Keratinocyte (primary cell): ENCODE data around the gene VPS13C. TPM values are rescaled to one million over a fixed set of nuclear protein-coding genes. Genes with fewer than 3 reads are reported as not detected.

Experiments
- DNase-seq: peaks from one replicate; pipeline ENCODE4 v3.0.0-alpha.2; 2011; ENCODE audit warnings: low read depth, missing footprints, low spot score
- FAIRE-seq: peaks from 2 replicates; lab custom pipeline; 2011; peaks lifted over from hg19 to GRCh38; lab: Jason Lieb, UNC
- H2AFZ ChIP-seq: 2 replicates; pipeline ENCODE4 v1.6.0; 2012; ENCODE audit warnings: low read length, control low read depth, inconsistent platforms; ENCODE audit not compliant: control insufficient read depth
- H3K27ac ChIP-seq: 2 replicates; pipeline ENCODE4 v1.5.1; 2011; ENCODE audit warnings: low read length; ENCODE audit not compliant: control insufficient read depth, insufficient read depth
- H3K27me3 ChIP-seq: 3 replicates; pipeline ENCODE4 v1.6.0; 2011; ENCODE audit warnings: low read length; ENCODE audit not compliant: control insufficient read depth, insufficient read depth; ENCODE audit errors: extremely low read depth
- H3K36me3 ChIP-seq, 2 experiments: 2 replicates in 1 of 2; 3 replicates in 1 of 2; pipeline ENCODE4 v1.5.1; 2011; ENCODE audit warnings: low read length in 2 of 2, mild to moderate bottlenecking in 1 of 2; ENCODE audit not compliant: control insufficient read depth in 2 of 2, insufficient read depth in 2 of 2; ENCODE audit errors: extremely low read depth in 1 of 2
- H3K4me1 ChIP-seq: 3 replicates; pipeline ENCODE4 v1.5.1; 2011; ENCODE audit warnings: low read length; ENCODE audit not compliant: control insufficient read depth, insufficient read depth; ENCODE audit errors: extremely low read depth
- H3K4me2 ChIP-seq: 3 replicates; pipeline ENCODE4 v1.6.0; 2011; ENCODE audit warnings: low read depth, low read length; ENCODE audit not compliant: control insufficient read depth, insufficient read depth; ENCODE audit errors: extremely low read depth
- H3K4me3 ChIP-seq, 3 experiments: fragments of 200-600 bp in 1 of 3; sonication (generic) in 1 of 3; 2 replicates in 2 of 3; 3 replicates in 1 of 3; pipeline ENCODE4 v1.5.1; 2011 to 2016; ENCODE audit warnings: low read length in 3 of 3, mild to moderate bottlenecking in 3 of 3, control low read depth in 2 of 3, inconsistent platforms in 1 of 3, low read depth in 1 of 3, mixed read lengths in 1 of 3, mixed run types in 1 of 3, moderate library complexity in 1 of 3; ENCODE audit not compliant: control insufficient read depth in 2 of 3, insufficient read depth in 2 of 3; ENCODE audit errors: extremely low read depth in 1 of 3
- H3K79me2 ChIP-seq: 2 replicates; pipeline ENCODE4 v1.6.0; 2012; ENCODE audit warnings: low read length; ENCODE audit not compliant: control insufficient read depth, insufficient read depth
- H3K9ac ChIP-seq: 3 replicates; pipeline ENCODE4 v1.6.0; 2011; ENCODE audit warnings: low read length; ENCODE audit not compliant: control insufficient read depth, insufficient read depth; ENCODE audit errors: extremely low read depth
- H3K9me1 ChIP-seq: 3 replicates; pipeline ENCODE4 v1.6.0; 2011; ENCODE audit warnings: low read length; ENCODE audit not compliant: control insufficient read depth, insufficient read depth; ENCODE audit errors: extremely low read depth
- H3K9me3 ChIP-seq: 2 replicates; pipeline ENCODE4 v1.5.1; 2012; ENCODE audit warnings: low read depth, low read length; ENCODE audit not compliant: control insufficient read depth
- H4K20me1 ChIP-seq: 3 replicates; pipeline ENCODE4 v1.6.0; 2011; ENCODE audit warnings: low read length; ENCODE audit not compliant: control insufficient read depth, insufficient read depth; ENCODE audit errors: extremely low read depth
- EZH2 ChIP-seq: IDR thresholded peaks from one replicate; pipeline ENCODE4 v1.6.1; 2012; ENCODE audit warnings: inconsistent platforms, mild to moderate bottlenecking, low read length, moderate library complexity
- dilution Hi-C: fragments of 300-500 bp; cut with MboI; formaldehyde crosslinking; loops from one replicate; pipeline ENCODE4 v1.7.0; 2020; ENCODE audit warnings: low sequenced_read_pairs; ENCODE audit not compliant: extremely low pct_ligation_motif_present
- polyA plus RNA-seq, 5 experiments: library from polyadenylated mRNA; depleted of rRNA in 3 of 5; stranded (reverse) in 3 of 5; stranded (forward) in 1 of 5; unstranded in 1 of 5; fragments of >200 nt; gene quantifications; 1 replicate in 1 of 5; 2 replicates in 3 of 5; 3 replicates in 1 of 5; pipeline versions ENCODE4 v1.2.1 to v1.2.3, GENCODE V29; 2011 to 2012; ENCODE audit warnings: missing spikeins in 2 of 5, low read depth in 1 of 5, low replicate concordance in 1 of 5
- TF ChIP-seq, protein P1 (sequence below), 3 experiments: IDR thresholded peaks in 1 of 3; conservative IDR thresholded peaks in 1 of 3; optimal IDR thresholded peaks in 1 of 3; 2 replicates in 2 of 3; 3 replicates in 1 of 3; pipeline versions ENCODE3 to v1.5.1; 2011; ENCODE audit warnings: low read length in 3 of 3, mild to moderate bottlenecking in 3 of 3, moderate library complexity in 2 of 3, control low read depth in 1 of 3, inconsistent platforms in 1 of 3; ENCODE audit not compliant: insufficient read depth in 2 of 3; ENCODE audit errors: extremely low read depth in 1 of 3

The VPS13C gene
- polyA plus RNA-seq, 1 donor (not counting 4 experiments of a cell fraction or from before 2014, with no cell fraction given): 13.5 TPM

- no peak for FAIRE-seq
Measured at GRCh38 chr15:61997786-61998185, 62.5 kb downstream of the VPS13C start.

DNA sequence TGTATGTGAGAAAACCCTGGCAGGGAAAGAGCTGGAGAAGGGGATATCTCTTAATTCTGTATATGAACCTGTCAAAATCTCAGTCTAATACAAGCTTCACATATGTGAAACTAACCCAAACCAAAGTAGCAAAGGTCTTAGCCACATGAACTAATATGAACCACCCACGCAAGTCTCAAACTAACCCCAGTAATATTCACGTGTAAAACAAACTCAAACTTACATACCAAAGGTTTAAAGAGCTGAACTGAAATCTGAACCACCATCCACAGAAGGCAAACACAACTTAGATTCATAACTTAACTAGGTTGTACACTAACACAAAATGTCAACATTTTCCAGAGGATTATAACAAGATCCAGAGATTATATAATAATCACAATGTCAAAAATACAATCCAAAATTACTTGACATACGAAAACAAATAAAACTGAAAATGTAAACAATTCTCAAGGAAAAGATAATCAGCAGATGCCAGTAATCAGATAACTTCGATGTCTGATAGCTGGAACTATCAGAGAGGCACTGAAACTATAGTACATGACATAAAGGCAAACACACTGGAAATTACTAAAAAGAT is 64.1 kb downstream of the VPS13C start:
- dilution Hi-C loops: no loop called here
- Histone ChIP-seq H3K9me3 (no peaks in the 10 kb centered on the region), H3K4me1 (no peaks in the 10 kb centered on the region), H3K27ac (no peak overlapping the region), H3K4me3 (no peak overlapping the region), H2AFZ (no peak overlapping the region), H3K9me1 (no peaks in the 10 kb centered on the region), H3K4me2 (no peak overlapping the region), H3K36me3 (peaks cover 0 to 1% of the 10 kb centered on the region in 2 experiments), H3K9ac (no peak overlapping the region), H4K20me1 (no peaks in the 10 kb centered on the region), H3K27me3 (no peaks in the 10 kb centered on the region), H3K79me2 (no peaks in the 10 kb centered on the region)
- DNase-seq: no peak
- TF ChIP-seq, protein P1, sequence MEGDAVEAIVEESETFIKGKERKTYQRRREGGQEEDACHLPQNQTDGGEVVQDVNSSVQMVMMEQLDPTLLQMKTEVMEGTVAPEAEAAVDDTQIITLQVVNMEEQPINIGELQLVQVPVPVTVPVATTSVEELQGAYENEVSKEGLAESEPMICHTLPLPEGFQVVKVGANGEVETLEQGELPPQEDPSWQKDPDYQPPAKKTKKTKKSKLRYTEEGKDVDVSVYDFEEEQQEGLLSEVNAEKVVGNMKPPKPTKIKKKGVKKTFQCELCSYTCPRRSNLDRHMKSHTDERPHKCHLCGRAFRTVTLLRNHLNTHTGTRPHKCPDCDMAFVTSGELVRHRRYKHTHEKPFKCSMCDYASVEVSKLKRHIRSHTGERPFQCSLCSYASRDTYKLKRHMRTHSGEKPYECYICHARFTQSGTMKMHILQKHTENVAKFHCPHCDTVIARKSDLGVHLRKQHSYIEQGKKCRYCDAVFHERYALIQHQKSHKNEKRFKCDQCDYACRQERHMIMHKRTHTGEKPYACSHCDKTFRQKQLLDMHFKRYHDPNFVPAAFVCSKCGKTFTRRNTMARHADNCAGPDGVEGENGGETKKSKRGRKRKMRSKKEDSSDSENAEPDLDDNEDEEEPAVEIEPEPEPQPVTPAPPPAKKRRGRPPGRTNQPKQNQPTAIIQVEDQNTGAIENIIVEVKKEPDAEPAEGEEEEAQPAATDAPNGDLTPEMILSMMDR (optimal IDR thresholded peaks at IDR 0.05 in 1 of 3, IDR thresholded peaks at IDR 0.05 in 1 of 3, conservative IDR thresholded peaks at IDR 0.05 in 1 of 3; ENCODE audit: extremely low read depth in 1 of 3, insufficient read depth in 2 of 3, low read length in 3 of 3): no peak
- no peak for TF ChIP-seq EZH2
- no peak for FAIRE-seq

More at GRCh38 chr15:61997786-61998185, 62.5 kb downstream of the VPS13C start:
- H3K4me1 ChIP-seq: no peaks in the 10 kb centered on the region
- H3K36me3 ChIP-seq: peaks cover 0 to 1% of the 10 kb centered on the region in 2 experiments
- H3K4me2 ChIP-seq: no peak overlapping the region
- no peaks in the 10 kb centered on the region for H4K20me1 ChIP-seq
- H3K27me3 ChIP-seq: no peaks in the 10 kb centered on the region
- H3K79me2 ChIP-seq: no peaks in the 10 kb centered on the region
- dilution Hi-C loops: no loop called here
- H2AFZ ChIP-seq: no peak overlapping the region
- H3K4me3 ChIP-seq: no peak overlapping the region
- H3K27ac ChIP-seq: no peak overlapping the region
- no peak overlapping the region for H3K9ac ChIP-seq
- DNase-seq: no peak
- H3K9me1 ChIP-seq: no peaks in the 10 kb centered on the region
- H3K9me3 ChIP-seq: no peaks in the 10 kb centered on the region
- no peak for TF ChIP-seq EZH2
- TF ChIP-seq, protein P1 (optimal IDR thresholded peaks at IDR 0.05 in 1 of 3, IDR thresholded peaks at IDR 0.05 in 1 of 3, conservative IDR thresholded peaks at IDR 0.05 in 1 of 3; ENCODE audit: extremely low read depth in 1 of 3, insufficient read depth in 2 of 3, low read length in 3 of 3): no peak
